ENCODE results near the gene ENG. TPM values are rescaled to one million over a fixed set of nuclear protein-coding genes. Genes with fewer than 3 reads are reported as not detected.

ENG gene
- total and polyA plus RNA-seq, 2 experiments from 2014 or later = 1.4 to 2.6 TPM

DNA sequence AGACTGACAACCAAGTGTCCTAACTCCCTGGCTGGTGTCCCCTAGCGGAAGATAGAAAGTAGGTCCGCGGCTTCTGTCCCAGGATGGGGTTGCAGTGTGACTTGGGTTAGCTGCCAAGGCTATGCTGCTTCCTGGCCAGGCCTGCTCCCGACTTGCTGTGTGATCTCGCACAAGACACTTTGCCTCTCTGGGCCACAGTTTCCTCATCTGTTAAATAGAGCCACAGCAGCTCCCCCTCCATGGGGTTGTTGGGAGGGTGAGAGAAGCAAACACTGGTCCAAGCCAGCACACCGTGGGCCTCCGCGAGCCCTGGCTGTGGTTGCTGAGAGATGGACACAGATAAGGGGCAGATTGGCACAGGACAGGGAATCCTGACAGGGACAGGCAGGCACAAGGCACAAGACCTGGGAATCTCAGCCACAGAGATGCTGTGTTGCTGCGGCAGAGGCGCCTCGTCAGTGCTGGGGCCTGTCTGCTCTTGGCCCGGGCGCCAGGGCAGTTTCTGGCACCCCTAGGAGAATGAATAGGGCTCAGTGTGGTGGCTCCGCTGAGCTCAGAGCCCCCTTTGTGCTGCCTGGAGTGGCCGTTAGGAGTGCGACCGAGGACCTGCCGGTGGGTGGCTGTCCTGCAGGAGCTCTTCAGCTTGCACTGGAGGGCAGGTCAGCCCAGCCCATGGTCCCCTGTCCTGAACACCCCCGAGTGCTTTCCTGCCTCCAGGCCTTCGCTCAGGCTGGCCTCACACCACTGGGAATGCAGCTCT lies 74.2 kb downstream of the ENG start:
- DNase-seq (ENCODE audit: low spot score) = no peak
- H3F3A ChIP-seq (replicated peaks; ENCODE audit: low read depth) = 0 out of 2 replicates have a peak, but pooled peaks cover 16% of the 10 kb centered on the region
- no peak overlapping the region for H3K4me3 Mint-ChIP-seq
- no peaks in the 10 kb centered on the region for H3K79me2 ChIP-seq (replicated peaks; ENCODE audit: insufficient read depth)
- H3K4me3 ChIP-seq = no peak overlapping the region
- no peaks in the 10 kb centered on the region for H3K36me3 ChIP-seq (ENCODE audit: insufficient read depth)
- H3K9me3 Mint-ChIP-seq = peaks cover 2% of the 10 kb centered on the region; the same call in 1 of the 3 replicates
- no peak overlapping the region for H3K27ac ChIP-seq (ENCODE audit: low read depth)
- H2AFZ ChIP-seq = 0 out of 2 replicates have a peak overlapping the region, but pooled peaks have one; percentile 56
- H4K20me1 ChIP-seq (replicated peaks; ENCODE audit: insufficient read depth) = no peaks in the 10 kb centered on the region
- H3K9me2 ChIP-seq (ENCODE audit: insufficient read depth) = no peaks in the 10 kb centered on the region
- peaks cover 12% of the 10 kb centered on the region for H3K27me3 Mint-ChIP-seq (ENCODE audit: insufficient read depth, low read depth, poor library complexity)
- no peak overlapping the region for H3K27ac Mint-ChIP-seq
- no peaks in the 10 kb centered on the region for H3K27me3 ChIP-seq (ENCODE audit: insufficient read depth)
- TF ChIP-seq EZH2phosphoT487 (IDR thresholded peaks at IDR 0.05; ENCODE audit: unreplicated experiment) = no peak
- TF ChIP-seq, protein P1, sequence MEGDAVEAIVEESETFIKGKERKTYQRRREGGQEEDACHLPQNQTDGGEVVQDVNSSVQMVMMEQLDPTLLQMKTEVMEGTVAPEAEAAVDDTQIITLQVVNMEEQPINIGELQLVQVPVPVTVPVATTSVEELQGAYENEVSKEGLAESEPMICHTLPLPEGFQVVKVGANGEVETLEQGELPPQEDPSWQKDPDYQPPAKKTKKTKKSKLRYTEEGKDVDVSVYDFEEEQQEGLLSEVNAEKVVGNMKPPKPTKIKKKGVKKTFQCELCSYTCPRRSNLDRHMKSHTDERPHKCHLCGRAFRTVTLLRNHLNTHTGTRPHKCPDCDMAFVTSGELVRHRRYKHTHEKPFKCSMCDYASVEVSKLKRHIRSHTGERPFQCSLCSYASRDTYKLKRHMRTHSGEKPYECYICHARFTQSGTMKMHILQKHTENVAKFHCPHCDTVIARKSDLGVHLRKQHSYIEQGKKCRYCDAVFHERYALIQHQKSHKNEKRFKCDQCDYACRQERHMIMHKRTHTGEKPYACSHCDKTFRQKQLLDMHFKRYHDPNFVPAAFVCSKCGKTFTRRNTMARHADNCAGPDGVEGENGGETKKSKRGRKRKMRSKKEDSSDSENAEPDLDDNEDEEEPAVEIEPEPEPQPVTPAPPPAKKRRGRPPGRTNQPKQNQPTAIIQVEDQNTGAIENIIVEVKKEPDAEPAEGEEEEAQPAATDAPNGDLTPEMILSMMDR (conservative IDR thresholded peaks at IDR 0.05; ENCODE audit: low read depth in 2 of 2) = peak in 1 of 2 experiments; percentile 12; a peak in 1 of 4 replicates
- peaks cover 5% of the 10 kb centered on the region; the same call in 1 of the 2 replicates for H3K4me1 ChIP-seq (ENCODE audit: insufficient read depth)
- H3K4me1 Mint-ChIP-seq = peaks cover 29% of the 10 kb centered on the region
- no peak overlapping the region for H3K4me2 ChIP-seq
- ATAC-seq = peak; percentile 10
- no peaks in the 10 kb centered on the region; the same call in 2 of the 3 replicates for H3K36me3 Mint-ChIP-seq (ENCODE audit: low read depth)

DNA sequence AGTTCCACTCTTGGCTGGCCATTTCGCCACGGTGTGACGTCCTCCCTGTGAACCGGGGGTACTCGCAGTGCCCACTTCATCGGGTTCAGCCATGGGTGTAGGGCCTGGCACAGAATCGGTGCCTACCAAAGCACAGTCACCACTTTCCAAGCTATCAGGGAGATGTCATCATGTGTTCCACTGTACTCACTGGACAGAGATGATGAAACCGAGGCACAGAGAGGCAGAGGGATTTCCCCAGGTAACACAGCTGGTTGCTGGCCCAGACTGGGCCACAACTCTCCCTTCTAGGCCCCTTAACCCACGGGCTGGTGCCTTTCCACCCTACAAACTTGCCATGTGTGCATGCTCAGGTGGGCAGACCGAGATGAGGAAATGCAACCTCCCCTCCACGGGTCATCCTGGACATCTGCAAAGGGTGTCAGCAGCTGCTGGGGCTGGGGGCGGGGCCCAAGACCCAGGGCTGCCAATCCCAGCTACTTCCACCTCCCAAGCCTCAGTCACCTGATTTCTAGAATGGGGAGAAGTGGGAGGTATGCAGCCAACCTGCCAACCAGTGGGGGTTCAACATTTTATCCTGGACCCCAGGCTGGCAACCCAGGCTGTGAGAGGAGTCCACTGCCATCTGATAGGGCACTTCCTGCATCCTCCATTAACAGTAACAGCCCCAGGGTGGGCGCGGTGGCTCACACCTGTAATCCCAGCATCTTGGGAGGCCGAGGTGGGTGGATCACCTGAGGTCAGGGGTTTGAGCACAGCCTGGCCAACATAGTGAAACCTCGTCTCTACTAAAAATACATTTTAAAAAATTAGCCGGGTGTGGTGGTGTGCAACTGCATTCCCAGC lies 75.1 kb downstream of the ENG start:
- H3F3A ChIP-seq (replicated peaks; ENCODE audit: low read depth) = 0 out of 2 replicates have a peak, but pooled peaks cover 13% of the 10 kb centered on the region
- H3K9me3 Mint-ChIP-seq = peaks cover 2% of the 10 kb centered on the region; the same call in 1 of the 3 replicates
- no peaks in the 10 kb centered on the region for H3K79me2 ChIP-seq (replicated peaks; ENCODE audit: insufficient read depth)
- no peak overlapping the region for H3K27ac ChIP-seq (ENCODE audit: low read depth)
- peaks cover 5% of the 10 kb centered on the region; the same call in 1 of the 2 replicates for H3K4me1 ChIP-seq (ENCODE audit: insufficient read depth)
- DNase-seq (ENCODE audit: low spot score) (no peak), ATAC-seq (peak; percentile 27)
- no peak overlapping the region for H3K4me3 ChIP-seq
- H2AFZ ChIP-seq = no peak overlapping the region
- no peaks in the 10 kb centered on the region for H3K27me3 ChIP-seq (ENCODE audit: insufficient read depth)
- peaks cover 7% of the 10 kb centered on the region for H3K27me3 Mint-ChIP-seq (ENCODE audit: insufficient read depth, low read depth, poor library complexity)
- no peaks in the 10 kb centered on the region for H3K9me2 ChIP-seq (ENCODE audit: insufficient read depth)
- H3K27ac Mint-ChIP-seq = no peak overlapping the region
- H3K36me3 ChIP-seq (ENCODE audit: insufficient read depth) = no peaks in the 10 kb centered on the region
- H3K36me3 Mint-ChIP-seq (ENCODE audit: low read depth) = no peaks in the 10 kb centered on the region; the same call in 2 of the 3 replicates
- peaks cover 26% of the 10 kb centered on the region for H3K4me1 Mint-ChIP-seq
- no peaks in the 10 kb centered on the region for H4K20me1 ChIP-seq (replicated peaks; ENCODE audit: insufficient read depth)
- no peak overlapping the region; the same call in 1 of the 2 replicates for H3K4me2 ChIP-seq
- no peak overlapping the region for H3K4me3 Mint-ChIP-seq
- TF ChIP-seq POLR2AphosphoS5 (IDR thresholded peaks at IDR 0.05; ENCODE audit: low read depth) = no peak
- no peak for TF ChIP-seq CREB1 (CRISPR knock-in tag; IDR thresholded peaks at IDR 0.05; ENCODE audit: low read depth)
- no peak for TF ChIP-seq EZH2 (IDR thresholded peaks at IDR 0.05; ENCODE audit: low read depth, unreplicated experiment)
- no peak for TF ChIP-seq ZNF331 (CRISPR knock-in tag; IDR thresholded peaks at IDR 0.05; ENCODE audit: low read depth)
- no peak for TF ChIP-seq ZNF114 (CRISPR knock-in tag; IDR thresholded peaks at IDR 0.05)
- TF ChIP-seq, protein P2, sequence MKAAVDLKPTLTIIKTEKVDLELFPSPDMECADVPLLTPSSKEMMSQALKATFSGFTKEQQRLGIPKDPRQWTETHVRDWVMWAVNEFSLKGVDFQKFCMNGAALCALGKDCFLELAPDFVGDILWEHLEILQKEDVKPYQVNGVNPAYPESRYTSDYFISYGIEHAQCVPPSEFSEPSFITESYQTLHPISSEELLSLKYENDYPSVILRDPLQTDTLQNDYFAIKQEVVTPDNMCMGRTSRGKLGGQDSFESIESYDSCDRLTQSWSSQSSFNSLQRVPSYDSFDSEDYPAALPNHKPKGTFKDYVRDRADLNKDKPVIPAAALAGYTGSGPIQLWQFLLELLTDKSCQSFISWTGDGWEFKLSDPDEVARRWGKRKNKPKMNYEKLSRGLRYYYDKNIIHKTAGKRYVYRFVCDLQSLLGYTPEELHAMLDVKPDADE (IDR thresholded peaks at IDR 0.05) = no peak
- TF ChIP-seq JUNB (IDR thresholded peaks at IDR 0.05; ENCODE audit: unreplicated experiment) = no peak
- TF ChIP-seq, protein P1 (conservative IDR thresholded peaks at IDR 0.05; ENCODE audit: low read depth in 2 of 2) = no peak
- TF ChIP-seq, protein P3, sequence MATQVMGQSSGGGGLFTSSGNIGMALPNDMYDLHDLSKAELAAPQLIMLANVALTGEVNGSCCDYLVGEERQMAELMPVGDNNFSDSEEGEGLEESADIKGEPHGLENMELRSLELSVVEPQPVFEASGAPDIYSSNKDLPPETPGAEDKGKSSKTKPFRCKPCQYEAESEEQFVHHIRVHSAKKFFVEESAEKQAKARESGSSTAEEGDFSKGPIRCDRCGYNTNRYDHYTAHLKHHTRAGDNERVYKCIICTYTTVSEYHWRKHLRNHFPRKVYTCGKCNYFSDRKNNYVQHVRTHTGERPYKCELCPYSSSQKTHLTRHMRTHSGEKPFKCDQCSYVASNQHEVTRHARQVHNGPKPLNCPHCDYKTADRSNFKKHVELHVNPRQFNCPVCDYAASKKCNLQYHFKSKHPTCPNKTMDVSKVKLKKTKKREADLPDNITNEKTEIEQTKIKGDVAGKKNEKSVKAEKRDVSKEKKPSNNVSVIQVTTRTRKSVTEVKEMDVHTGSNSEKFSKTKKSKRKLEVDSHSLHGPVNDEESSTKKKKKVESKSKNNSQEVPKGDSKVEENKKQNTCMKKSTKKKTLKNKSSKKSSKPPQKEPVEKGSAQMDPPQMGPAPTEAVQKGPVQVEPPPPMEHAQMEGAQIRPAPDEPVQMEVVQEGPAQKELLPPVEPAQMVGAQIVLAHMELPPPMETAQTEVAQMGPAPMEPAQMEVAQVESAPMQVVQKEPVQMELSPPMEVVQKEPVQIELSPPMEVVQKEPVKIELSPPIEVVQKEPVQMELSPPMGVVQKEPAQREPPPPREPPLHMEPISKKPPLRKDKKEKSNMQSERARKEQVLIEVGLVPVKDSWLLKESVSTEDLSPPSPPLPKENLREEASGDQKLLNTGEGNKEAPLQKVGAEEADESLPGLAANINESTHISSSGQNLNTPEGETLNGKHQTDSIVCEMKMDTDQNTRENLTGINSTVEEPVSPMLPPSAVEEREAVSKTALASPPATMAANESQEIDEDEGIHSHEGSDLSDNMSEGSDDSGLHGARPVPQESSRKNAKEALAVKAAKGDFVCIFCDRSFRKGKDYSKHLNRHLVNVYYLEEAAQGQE (IDR thresholded peaks at IDR 0.05; ENCODE audit: unreplicated experiment) = no peak
- no peak for TF ChIP-seq NANOG (IDR thresholded peaks at IDR 0.05; ENCODE audit: borderline replicate concordance)
- no peak for TF ChIP-seq EZH2phosphoT487 (IDR thresholded peaks at IDR 0.05; ENCODE audit: unreplicated experiment)
- TF ChIP-seq STAT1 (IDR thresholded peaks at IDR 0.05; ENCODE audit: unreplicated experiment) = no peak

Measured in GM23338 (cell line).